SKM-1 (cell line): ENCODE measurements around the gene TIMM23.
"Not testable (repeated sequence)": the region's sequence is repeated elsewhere in the genome, so short reads cannot be mapped to it uniquely, and the experiment has no call there.

Experiments used
- DNase-seq: peaks from one replicate; lab custom pipeline; 2025; ENCODE audit not compliant: unreplicated experiment; lab: John Stamatoyannopoulos, UW

Gene TIMM23

DNA sequence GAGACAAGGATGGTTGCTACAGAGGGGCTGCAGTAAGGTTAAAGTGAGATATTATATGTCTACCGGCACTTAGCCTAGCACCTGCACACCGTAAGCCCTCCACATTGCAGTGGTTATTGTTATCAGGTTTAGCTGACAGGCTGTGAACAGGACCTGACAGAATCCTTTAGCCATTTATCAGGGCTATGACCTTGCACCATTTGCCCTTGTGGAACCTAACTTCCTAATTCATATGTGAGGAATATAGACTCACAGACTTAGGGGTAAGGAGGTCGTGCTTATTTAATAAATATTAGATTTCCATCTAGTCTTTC lies 48.0 kb downstream of the TIMM23 start:
- DNase-seq = no peak

DNA sequence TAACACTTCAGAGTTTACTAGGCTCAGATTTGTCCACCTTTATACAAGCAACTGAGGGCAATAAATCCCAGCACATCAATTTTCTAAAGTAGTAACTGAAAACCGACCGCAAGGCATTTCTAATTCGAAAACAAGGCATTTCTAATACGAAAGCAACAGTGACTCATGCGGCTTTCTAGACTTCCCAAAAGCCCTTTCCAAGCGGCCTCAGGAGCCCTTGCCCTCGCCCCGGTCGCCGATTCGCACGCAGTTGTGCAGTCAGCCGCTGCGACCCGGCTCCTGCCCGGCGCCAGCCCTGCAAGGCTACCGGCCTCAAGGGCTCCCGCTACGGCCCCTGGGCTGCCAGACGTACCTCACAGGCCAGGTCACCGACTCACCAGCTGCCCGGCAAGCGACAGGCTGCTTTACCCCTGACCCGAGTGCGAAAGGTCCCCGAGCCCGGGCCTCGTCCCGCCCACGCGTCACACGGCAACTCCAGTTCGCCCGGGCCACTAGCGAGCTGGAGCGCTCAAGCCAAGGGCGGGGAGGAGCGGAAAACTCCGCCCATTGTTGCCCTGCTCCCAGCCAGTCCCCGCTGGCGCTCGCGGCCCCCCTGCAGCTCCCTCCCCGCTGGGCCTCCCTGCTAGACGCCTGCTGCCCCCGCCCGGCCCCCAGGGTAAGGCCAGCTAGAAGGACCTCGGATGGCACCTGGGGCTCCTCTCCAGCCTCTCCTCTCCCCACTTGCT lies 50.9 kb downstream of the TIMM23 start:
- DNase-seq = peak; percentile 80

DNA sequence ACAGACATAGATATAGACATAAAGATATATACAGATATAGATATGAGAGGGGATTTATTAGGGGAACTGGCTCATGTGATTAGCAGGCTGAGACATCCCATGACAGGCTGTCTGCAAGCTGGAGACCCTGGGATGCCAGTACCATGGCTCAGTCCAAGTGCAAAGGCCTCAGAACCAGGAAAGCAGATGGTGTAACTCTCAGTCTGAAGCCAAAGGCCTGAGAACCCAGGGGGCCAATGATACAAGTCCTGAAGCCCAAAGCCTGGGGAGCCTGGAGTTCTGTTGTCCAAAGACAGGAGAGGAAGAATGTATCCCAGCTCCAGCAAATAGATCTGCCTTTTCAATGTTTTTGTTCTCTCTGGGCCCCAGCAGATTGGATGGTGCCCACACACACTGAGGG lies 52.7 kb downstream of the TIMM23 start:
- no peak for DNase-seq

DNA sequence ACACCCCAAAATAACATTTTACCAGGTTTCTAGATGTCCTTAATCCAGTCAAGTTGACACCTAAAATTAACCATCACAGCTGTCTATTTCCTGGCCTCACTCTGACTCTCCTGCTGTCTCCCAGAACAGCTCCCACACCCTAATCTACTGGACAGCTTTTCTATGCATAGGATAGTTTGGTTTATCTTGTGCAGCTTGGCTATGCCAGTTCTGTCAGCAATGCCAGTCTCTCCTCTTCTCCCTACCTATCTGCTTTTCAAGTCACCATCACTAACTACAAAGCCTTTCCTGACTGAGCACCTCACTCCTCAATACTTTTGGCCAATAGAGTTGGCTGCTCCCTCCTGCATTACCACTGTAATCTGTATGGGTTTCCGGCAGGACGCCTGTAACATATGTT lies 53.1 kb downstream of the TIMM23 start:
- no peak for DNase-seq

DNA sequence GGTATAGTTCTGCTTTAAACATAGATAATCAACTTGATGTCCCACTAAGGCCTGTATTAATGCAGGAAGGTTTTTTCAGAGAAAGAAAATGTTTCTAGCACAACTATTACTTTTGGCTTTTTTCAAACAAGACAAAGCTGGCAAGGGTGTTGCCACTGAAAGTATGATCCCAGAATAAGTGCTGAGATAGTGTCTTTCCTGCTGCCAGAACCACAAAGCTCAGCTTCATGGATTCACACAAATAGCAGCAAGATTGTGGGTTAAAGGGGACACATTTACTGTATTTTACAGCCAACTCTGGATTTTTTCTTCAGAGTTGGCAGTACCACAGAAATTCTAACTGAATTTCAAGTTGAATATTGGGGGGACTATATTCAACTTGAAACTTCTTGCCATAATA lies 53.8 kb downstream of the TIMM23 start:
- DNase-seq = no peak

DNA sequence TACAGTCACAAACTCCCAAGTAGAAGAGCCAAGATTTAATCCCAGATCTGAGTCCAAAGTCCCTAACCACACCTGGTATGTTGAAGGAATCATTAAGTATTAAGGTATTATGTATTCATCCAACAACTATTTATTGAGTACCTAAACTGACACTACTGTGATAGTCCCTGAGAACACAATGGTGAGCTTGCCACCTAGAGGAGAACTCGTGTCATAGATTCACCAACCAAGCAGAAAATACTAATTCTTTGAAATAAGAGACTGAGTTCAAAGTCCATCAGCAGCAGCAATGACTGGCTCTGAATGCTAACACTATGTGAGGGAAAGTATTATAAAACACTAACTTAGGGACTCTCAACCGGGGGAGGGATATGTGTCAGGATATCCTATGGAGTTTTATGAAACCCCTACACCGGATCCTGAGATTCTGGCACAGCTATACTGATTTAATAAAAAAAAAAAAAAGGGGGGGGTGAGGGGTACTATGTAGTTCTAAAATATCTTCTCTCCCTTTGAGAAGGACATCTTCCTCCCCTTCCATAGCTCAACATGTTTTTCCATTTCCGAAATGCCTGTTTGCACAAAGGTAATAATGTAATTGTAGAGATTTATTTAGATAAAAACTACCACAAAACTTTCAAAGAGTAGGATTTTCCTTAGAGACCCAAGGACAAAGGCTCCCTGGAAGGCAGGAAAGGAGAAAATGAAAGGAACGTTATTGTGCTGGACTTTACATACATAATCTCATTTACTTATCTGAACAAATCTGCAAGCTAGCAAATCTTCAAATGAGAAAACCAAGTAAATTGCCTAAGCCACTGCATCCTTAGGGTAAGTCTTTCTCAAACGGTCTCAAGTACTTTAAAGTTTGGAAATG lies 56.5 kb downstream of the TIMM23 start:
- DNase-seq = peak; percentile 65

DNA sequence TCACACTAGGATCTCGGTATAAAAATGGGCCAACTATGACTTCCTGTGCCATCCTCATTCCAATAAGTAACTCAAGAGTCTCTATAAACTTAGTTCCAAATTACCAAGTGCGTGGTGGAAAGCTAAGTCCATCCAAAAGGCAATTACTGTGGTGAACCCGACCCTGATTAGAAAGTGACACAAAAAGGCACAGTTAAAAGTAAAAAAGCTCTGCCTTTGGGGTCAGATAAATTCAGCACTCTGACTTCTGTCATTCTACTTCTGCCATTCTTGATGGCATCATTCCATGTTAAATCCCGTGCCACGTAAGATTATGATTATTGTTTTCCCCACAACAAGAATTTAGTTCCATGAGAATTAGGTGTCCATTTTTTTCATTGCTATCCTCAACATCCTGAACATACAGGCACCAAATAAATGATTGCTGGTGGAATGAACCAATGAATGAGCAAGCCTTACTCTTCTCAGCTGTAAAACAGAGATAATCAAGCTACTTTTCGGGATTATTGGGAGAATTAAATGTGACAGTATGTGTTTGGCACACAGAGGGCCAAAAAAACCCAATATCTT lies 57.3 kb downstream of the TIMM23 start:
- no peak for DNase-seq

DNA sequence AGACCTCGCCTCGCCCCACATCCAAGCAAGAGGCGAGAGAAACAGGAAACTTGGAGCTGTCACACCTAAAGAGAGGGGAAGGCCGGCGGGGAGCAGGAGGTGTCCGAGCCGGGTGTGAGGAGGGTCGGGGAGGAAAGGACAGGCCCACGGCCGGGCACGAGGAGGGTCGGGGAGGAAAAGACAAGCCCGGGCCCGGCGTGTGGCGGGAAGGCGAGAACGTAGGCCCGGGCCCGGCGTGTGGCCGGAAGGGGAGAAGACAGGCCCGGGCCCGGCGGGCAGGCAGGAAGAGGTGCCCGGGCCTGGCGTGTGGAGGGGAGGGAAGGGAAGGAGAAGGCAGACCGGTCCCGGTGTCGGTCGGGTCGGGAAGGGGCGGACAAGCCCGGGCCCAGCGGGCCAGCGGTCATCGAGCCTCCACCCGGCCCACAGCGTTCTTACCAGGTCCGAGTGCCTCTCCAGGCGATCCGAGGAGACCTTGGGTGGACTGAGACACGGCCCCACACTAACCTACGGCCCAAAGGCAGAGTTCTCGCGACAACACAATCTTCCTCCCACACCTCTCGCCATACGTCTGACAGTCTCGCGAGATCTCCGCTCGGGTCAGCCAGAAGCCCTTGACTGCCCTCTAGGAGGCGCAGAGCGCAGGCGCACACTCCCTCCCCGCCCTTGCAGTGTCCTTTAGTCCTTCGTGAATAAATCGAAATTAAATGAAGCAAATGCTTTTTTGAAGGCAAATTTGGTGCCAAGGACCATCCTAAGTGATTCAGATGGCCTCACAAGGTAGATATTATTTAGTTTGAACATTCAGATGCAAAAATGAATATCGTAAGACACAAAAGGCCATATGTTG lies 58.0 kb downstream of the TIMM23 start, which contains the start of gene NCOA4:
Gene NCOA4, minus strand, starts transcription at position 533 of the 847 bp plus-strand sequence. CDS start 13,943 bp downstream, outside the sequence.
- peak; percentile 93 for DNase-seq

DNA sequence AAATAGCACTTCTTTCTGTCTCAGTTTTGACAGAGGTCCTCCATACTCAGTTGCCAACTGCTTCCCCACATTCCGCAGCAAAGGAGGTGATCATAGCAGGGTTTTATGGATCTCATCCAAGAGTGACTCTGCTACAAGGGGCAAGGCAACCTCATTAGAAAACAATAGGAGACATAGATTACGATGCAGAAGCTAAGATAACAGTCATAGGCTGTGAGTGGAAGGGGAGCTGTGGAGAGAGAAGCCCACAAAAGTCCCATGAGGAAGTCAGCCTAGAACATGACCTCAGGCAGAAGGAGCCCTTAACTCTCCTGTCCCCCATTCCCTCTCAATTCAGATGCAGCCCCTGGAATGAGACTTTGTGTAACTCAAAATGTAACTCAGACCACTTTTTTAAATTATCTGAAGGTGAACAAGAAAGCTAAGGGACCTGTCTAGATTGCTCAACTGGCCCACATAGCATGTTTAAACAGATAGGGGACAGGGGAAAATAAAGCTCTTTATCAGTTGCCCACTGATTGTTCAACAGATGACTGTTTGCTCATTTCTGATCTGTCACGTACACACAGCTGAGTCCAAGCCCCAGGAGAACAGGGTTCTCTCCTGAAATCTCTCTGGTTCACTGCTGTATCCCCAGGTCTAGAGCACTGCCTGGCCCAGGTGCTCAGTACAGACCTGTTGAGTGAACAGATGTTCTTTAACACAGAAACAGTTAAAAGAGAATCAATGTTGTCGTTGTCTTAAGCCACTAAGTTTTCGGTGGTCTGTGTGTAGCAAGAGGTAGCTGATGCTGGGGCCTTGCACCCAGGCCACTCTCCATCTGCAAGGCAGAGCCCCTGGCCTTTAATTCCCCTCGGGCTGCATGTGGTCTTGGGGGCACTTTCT lies 59.6 kb downstream of the TIMM23 start:
- DNase-seq = no peak

DNA sequence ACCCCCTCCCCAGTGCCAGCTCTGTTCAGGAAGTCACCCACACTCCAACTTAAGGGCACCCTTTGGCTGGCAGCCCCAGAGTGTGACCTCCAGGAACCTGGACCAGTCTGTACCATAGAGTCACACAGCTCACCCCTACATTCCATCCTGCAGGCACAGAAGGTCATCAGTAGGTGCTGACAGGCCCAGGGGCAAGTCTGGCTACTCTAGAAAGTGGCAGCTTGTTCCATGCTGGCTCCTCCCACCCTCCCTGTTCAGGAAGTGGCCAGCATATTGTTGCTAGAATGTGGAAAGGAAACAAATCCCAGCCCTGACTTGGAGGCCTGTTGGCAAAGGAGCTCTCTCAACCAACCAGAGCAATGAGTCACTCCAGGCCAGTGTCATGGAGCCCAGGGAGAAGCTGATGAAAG lies 61.3 kb downstream of the TIMM23 start:
- DNase-seq = no peak

DNA sequence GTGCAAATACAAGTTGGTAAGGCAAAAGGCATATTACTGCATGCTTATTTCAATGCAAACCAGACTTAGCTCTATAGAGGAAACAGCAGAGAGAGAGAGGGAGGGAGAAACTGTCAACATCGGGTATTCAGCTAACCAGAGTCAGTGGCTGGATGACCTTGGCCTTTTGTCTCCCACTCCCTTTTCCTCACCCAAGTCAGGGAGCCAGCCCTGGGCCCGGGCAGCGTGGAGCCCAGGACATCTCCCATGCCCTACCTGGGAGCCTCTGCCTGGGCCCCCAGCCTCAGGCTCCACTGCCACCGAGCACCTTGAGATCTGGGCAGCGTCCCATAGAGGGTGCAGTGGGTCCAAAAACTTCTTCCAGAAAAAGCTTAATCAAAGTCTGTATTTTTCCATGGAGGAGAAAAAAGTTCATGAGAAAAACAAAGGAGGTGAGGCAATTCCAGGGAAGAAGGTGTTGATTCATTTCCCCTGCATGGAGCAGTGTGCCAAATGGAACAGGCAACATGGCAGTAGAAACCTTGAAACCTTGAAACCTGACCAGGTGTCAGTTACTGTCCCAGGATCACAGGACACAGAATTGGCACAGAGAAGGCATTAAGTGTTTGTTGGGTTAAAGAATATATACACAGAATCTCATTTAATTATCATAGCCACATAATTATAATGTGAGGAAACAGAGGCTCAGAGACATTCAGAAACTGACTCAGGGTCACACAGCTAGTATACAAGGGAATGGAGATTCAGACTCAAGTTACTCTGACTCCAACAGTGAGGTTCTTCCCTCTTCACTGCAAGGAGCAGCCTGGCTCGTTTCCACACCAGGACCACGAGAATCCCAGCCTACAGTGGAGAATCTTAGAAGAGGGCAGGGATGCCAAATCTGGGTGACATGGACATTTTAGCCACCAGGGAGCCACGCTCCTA lies 63.9 kb downstream of the TIMM23 start:
- no peak for DNase-seq

DNA sequence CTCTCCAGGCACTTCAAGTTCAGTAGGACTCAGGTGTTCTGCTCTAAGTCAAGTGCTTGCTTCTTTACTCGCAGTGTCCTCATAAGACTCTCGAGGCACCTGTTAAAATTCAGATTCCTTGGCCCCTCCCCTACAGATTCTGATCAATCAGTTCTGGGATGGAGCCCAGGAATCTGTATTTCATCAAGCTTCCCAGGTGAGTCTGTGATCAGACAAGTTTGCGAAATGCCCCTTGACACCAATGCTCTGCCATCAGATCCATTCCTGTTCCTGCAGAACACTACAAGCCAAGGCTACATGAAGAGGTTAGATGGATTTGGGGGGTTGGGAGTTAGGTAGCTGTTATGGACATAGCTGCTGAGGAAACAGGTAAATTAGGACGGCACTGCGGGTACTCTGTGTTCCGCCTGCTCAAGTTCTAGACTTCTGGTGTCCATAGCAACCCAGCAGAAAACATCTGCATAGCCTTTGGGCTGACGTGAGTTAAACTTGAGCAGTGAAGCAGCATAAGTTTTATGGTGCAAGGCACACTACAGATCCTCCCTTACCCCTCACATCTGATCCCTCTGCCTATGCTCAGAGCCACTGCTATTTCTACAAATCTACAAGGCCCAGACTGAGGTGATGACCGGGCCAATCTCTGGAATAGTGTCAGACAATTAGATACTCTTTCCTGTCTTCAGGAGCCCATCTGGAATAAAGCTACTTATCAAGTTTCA lies 65.0 kb downstream of the TIMM23 start:
- DNase-seq = no peak

DNA sequence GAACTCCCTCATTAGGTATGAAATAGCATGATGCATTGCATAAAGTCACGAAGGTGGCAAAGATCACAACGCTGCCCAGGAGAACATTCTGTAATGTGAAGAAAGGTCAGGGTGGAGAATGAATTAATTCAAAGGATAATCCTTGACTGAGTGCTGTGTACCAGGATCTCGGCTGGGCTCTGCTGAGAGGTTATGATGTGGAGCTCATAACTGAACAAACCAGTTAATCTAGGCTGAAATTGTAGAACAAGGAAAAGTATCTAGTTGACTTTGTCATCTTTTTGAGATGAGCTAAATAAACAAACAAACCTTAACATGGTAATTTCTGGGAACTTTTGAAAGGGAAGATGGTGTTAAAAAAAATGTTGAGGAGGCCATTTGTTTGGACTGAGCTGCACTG lies 67.7 kb downstream of the TIMM23 start:
- DNase-seq = no peak

DNA sequence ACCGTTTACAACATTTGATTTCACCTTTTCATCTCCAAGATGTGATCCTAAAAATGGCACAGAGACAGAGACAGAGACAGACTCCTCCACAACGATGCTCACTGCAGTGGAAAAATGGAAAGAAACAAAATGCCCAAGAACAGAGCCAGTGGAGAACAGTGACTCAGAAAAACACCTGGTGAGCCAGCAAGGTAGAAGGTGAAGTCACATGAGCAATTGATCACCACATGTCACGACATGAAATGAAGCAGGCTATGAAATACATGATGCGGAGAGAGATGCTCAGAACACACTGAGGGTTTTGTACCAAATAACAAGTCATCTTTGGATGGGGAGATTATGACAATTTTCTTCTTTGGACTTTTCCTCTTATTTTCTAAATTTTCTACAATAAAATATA lies 70.2 kb downstream of the TIMM23 start:
- no peak for DNase-seq

DNA sequence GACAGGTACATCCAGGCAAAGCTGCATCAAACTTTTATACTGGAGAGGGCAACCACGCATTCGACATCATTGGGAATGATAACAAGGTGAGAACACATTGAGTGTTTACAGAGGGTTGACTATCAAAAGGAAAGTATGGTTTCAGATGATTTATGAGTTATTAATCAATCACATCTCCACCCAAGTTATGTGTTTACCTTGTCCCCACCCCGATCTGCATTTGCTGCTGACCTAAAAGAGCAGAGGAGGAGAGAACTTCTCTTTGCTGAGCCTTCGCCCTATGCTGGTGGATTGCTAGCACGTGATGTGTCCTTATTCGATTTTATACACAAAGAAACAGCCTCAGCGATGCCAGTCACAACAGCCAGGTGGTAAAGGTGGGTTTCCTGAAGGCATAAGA lies 74.0 kb downstream of the TIMM23 start, which contains the start of gene MSMB:
Gene MSMB, minus strand, starts transcription at position 9 of the 400 bp plus-strand sequence. CDS start 32 bp downstream, outside the sequence.
- DNase-seq = no peak

DNA sequence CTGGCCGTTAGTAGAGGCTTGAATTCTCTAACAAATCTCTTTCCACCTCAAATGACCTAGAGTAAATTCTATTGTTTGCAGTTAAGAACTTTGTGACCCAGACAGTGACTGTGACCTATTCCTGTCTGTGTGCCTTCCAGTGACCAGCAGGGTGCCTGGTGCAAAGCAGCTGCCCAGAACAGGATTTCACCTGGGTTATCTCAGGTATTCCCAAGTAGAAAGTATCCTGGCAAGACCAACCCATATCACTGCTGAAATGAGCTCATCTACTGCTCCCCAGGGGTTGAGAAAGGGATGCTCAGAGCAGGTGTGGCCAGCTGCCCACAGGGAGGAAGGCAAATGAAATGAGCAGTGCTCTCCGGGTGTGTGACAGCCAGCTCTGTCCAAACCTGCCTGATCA lies 75.9 kb downstream of the TIMM23 start:
- DNase-seq = no peak

DNA sequence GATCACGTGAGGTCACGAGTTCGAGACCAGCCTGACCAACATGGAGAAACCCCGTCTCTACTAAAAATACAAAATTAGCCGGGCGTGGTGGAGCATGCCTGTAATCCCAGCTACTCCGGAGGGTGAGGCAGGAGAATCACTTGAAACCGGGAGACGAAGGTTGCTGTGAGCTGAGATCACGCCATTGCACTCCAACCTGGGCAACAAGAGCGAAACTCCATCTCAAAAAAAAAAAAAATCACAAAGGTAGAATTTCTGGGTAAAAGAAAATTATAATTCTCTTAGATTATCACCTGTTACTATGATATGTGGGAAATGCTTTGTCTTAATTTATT lies 77.2 kb downstream of the TIMM23 start:
- not testable (repeated sequence) for DNase-seq

DNA sequence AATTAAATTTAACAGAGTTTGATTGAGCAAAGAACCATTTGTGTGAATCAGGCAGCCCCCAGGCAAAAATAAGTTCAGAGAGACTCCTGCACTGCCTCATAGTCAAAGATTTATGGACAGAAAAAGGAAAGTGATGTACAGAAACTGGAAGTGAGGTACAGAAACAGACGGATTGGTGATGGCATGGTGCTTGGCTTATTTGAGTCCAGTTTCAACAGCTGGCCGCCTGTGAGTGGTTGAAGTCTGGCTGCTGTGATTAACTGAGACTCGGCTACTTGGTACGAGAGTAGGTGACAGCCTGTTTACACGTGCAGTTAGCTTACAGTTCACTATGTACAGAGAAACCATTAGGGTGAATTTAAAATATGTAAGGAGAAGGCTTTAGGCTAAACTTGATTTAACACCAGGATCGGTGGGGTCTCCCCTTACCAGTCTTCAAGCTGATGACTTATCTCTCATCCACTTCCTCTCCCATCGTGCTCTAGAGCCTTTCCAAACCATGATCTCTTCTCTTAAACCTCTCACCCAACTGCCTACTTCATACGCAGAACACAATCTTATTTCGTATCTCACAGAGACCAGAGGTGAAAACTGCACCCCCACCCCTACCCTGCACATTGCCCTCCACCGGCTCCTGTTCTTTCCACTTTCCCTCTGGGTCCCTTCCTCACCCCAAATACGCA lies 78.8 kb downstream of the TIMM23 start:
- no peak for DNase-seq
